GM19023 (cell line): ENCODE measurements around the gene SLC19A1.

Experiments
- ATAC-seq: cut with Tn5 transposase; IDR thresholded peaks from one replicate; pipeline ENCODE4 v1.9.1; 2021; ENCODE audit warnings: mild to moderate bottlenecking, moderate library complexity; ENCODE audit not compliant: unreplicated experiment

Gene SLC19A1

DNA sequence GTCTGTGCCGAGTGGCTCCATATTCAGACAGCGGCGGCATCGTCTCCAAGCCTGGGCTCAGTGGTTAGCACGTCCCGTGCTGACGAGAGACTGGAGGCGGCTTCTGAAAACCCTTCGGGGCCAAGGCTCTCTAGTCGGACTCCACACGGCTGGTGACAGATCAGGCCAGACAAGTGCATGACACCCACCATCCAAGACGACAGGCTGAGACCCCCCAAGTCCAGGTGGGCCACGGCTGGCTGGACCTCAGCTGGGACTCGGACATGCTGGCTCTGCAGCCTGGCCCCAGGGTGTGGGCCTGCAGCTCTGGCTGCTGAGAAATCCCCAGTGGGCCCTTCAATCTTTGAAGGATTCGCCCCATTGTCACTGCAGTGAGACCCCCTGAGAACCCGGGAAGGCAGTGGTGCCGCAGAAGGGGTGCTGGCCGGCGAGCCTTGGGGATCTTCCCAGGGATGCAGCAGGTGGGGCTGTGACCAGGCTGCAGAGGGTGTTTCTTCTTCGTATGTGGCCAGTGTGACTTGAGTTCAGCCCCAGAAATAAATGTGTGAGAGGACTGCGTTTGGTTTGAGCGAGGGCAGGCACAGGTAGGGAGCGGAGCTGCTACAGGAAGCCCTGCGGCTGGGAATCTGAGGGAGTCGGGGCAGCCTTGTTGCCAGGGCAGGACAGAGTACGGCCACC, 15.9 kb upstream of the SLC19A1 start:
- no peak for ATAC-seq

DNA sequence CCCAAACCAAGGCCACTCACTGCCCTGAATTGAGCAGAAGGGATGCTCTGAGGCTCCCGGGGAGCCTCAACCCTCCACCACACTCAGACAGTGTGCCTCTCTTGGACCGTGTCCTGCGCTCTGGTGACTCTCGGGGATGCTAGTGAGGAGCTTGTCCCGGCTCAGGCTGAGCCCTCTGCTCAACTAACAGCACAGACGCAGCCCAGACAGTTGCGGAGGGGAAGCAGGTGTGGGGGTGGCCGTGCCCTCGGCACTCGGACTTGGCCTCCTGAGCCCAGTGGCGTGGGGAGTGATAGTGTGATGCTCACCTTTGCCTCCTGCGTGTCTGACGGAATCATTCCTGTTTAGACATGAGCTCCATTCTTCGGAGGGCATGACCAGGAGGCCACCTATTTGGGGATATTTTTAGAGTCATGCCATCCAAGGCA, 15.4 kb upstream of the SLC19A1 start:
- no peak for ATAC-seq

DNA sequence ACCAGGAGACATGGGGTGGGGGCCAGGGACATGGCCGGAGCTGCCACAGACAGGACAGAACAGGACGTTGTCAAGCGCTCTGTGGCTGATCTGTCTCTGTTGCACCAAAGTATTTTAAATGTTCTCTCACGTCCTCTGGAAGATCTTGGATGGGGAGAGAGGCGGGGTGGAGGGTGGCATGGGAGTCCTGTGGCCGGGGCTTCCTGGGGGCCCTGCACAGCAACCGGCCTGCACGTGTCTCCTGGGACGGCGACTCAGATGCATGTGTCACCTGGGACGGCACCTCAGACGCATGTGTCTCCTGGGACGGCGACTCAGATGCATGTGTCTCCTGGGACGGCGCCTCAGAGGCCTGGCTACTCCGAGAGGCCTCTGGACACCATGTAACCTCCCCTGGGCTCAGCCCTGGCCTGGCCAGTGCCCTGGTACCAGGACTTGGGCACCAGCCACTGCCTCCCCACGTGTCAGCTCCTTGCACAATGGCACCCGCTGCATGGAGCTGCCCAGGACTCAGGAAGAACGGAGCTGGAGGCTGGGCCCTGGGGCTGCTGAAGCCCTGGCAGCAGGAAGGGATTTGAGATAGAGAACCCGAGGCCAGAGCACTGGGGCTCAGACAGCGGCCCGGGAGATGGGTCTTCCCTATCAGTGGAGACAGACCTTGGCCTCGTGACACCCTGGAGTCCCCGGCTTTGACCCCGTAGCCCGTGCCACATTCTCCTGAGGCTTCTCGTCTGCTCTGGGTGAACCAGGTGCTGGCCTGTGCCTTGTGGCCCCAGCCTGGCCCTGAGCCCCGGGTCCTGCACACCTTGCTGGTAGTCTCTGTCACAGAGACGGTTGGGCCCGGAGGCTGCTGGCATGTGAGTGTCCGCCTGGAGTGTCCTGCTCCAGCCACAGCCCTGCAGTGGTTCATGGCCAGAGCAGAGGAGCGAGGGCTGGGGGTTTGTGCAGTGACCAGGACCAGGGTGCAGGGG, 14.7 kb upstream of the SLC19A1 start:
- ATAC-seq = no peak

DNA sequence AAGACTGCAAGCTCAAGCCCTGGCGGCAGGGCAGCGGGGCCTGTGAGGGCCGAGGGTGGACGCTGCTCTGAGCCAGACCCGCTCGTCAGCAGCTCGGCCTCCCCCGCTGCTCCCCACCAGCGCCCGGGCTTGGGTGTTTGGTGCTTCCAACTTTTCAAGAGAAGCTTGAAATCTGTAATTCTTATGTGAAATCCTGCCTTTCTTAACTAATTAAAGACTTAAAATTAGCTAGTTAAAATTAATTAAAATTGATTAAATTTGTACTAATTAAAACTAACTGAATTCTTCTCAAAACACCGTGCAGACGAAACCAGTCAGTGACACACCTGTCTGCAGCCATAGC, 14.0 kb upstream of the SLC19A1 start:
- ATAC-seq = no peak

GRCh38 chr21:45555557-45556301, 13.5 kb upstream of the SLC19A1 start:
- ATAC-seq = peak; percentile 56

DNA sequence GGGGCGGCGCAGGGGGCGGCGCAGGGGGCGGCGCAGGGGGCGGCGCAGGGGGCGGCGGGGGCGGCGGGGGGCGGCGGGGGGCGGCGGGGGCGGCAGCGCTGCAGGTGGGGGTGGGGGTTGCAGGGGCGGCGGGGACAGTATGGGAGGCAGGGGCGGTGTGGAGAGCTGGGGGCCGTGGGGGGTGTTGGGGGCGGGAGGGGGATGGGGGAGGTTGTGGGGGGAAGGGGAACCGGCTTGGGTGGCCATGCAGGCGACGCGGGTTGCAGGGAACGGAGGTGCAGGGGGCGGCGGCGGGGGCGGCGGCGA, 13.0 kb upstream of the SLC19A1 start:
- ATAC-seq = no peak

GRCh38 chr21:45554477-45555175, 12.4 kb upstream of the SLC19A1 start:
- ATAC-seq = peak; percentile 48

DNA sequence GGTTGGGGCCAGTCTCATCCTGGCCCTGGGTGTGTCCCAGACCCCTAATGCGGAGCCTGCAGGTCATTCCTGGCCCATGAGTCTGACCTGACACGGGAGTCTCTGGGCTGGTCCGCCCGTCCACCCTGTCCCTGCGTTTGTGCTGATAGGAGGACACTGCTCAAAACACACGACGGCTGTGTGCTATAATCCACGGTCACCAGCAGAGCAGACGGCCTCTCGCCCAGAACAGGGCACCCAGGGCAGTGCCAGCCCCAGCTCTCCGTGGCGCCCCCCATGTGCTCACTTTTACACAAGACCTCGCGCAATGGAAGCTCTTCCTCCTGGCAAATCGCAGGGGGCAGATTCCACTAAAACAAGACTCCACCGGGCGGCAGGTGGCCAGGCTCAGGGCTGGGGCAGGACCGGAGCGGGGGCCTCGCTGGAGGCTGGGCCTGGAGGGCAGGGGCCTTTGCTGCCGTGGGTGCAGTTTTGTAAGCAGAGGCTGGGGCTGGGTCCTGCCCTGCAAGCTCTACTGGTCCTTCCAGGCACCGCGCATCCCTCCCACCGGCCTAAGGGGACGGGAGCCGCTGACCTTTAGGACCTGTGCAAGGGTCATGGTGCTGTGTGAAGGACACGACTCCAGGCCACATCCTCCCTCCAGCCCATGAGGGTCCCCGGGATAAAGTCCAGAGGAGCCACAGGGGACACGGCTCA, 10.6 kb upstream of the SLC19A1 start:
- no peak for ATAC-seq

- ATAC-seq = no peak
Observed at GRCh38 chr21:45551783-45552695, 9.8 kb upstream of the SLC19A1 start.

GRCh38 chr21:45551316-45551715, 9.1 kb upstream of the SLC19A1 start:
- no peak for ATAC-seq

- no peak for ATAC-seq
Observed at GRCh38 chr21:45550522-45551210, 8.4 kb upstream of the SLC19A1 start.

GRCh38 chr21:45549626-45550463, 7.6 kb upstream of the SLC19A1 start:
- ATAC-seq = no peak

- ATAC-seq = no peak
Observed at GRCh38 chr21:45548711-45549491, 6.7 kb upstream of the SLC19A1 start.

DNA sequence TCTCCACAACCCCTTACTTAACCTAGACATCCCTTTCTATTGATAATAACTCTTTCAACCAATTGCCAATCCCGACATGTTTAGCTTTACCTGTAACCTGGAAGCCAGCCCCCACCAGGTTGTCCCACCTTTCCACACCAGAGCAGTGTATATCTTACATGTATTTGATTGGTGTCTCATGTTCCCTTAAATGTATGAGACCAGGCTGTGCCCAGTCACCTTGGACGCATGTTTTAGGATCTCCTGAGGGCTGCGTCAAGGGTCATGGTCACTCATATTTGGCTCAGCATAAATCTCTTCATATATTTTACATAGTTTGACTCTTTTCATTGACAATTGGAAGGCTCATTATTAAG, 5.3 kb upstream of the SLC19A1 start:
- no peak for ATAC-seq

DNA sequence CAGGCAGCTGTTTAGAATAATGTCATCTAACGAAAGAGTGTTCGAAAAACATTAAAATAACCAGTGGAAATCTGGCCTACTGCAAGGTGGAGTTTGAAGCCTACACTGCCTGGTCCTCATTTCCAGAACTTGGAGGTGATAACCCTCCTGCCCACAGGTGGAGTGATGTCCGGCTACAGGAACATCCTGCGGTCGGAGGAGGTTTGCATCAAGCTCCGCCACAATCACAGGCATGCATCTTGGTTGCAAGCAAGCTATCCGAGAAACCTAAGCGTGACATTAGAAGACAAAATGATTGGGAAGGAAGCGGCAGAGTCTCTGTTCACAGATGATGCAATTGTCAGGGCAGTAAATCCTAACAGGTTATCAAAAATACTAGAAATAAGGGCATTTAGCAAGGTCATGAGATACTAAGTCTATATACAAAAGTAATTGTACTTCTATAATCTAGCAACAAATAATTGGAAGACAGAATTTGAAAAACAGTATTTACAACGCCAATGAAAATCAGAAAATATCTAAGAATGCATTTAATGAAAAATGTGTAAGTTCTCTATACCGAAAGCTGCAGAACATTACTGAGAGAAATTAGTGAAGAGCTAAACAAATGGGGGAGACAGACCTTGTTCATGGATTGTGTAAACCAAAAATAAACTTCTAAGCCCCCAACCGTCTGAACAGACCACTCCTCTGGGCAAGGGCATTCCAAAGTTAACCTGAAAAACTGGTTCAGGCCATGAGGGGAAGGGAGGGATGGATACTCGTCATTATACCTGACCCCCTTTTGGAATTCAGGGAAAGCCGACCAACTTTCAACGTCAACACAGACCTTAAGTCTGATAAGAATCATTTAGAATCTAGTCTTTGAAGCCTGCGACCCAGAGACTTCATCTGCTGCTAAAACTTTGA, 4.7 kb upstream of the SLC19A1 start:
- no peak for ATAC-seq
